ENCODE data around the gene DCAF4.

- no peak for TF ChIP-seq CTCF (IDR thresholded peaks at IDR 0.05)
- TF ChIP-seq POLR2A (IDR thresholded peaks at IDR 0.05), result no peak
These were observed 44.7 kb upstream of the DCAF4 start for GRCh38 chr14:72881543-72881942.

Measured in esophagus squamous epithelium (tissue), 4 donors.